Skin of body (tissue), 2 donors: ENCODE data around the gene SEC14L1. TPM values are rescaled to one million over a fixed set of nuclear protein-coding genes. Genes with fewer than 3 reads are reported as not detected.
A peak's percentile ranks its signal among the peaks of the same experiment; 100 is the strongest.
"Not testable (repeated sequence)": the region's sequence is repeated elsewhere in the genome, so short reads cannot be mapped to it uniquely, and the experiment has no call there.

ENCODE experiments used
- DNase-seq: peaks from one replicate; lab custom pipeline; 2025; lab: John Stamatoyannopoulos, UW
- total RNA-seq: library from RNA; depleted of rRNA; stranded (reverse); fragments of >200 nt; gene quantifications from one replicate; pipeline ENCODE4 v1.2.3, GENCODE V29; 2014

SEC14L1 gene
- total RNA-seq, 1 donor from 2014 or later = 56.4 TPM

DNA sequence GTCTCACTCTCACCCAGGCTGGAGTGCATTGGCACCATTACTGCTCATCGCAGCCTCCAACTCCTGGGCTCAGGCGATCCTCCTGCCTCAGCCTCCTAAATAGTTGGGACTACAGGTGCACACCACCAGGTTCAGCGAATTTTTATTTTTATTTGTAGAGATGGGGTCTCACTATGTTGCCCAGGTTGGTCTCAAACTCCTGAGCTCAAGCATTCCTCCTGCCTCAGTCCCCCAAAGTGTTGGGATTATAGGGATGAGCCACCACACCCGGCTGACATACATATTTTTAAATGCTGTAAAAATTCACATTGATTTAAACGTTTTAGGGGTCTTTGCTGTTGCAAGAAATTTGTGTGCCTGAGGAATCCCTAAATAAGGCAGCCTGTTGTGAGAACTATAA is 24.8 kb upstream of the SEC14L1 start:
- DNase-seq = no peak

DNA sequence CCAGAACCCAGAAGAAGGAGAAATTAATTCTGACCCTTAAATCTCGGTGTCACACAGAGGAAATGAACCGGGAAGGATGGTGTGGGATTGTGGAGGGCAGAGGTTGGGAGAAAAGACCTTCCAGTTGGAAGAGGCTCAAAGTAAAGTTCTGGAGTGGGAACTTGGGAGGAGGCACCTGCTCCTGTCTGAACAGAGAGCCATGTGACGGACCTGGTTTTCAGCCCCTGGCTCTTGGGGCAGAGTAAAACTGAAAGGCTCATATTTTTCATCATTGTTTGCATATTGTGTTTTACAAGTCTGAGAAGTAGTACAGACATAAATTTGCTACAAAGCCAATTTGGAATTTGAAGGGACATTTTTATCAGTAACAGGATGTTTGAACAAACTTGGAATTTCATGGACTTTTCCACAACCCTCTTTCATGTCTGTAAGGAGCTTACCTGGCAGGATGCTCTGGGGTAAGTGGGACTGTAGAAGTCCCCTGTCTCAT is 24.4 kb upstream of the SEC14L1 start:
- DNase-seq = no peak

DNA sequence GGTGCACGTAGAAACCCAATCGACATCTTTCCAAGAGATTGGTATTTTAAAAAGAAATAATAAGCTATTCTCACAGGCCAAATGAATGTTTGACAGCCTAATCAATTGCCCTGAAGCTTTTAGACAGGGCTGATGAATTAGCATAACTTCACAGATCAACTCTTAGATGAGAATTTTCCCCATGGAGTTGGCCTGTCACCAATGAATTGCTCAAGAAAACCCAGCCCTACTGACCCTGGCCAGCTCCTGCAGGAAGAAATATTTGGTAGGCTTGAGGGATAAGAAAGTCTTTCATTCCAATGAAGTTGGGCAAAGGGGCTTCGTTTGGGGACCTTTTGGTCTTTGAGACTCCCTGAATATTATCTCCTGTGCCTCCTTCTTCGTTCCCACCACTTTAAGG is 23.4 kb upstream of the SEC14L1 start:
- DNase-seq = no peak

DNA sequence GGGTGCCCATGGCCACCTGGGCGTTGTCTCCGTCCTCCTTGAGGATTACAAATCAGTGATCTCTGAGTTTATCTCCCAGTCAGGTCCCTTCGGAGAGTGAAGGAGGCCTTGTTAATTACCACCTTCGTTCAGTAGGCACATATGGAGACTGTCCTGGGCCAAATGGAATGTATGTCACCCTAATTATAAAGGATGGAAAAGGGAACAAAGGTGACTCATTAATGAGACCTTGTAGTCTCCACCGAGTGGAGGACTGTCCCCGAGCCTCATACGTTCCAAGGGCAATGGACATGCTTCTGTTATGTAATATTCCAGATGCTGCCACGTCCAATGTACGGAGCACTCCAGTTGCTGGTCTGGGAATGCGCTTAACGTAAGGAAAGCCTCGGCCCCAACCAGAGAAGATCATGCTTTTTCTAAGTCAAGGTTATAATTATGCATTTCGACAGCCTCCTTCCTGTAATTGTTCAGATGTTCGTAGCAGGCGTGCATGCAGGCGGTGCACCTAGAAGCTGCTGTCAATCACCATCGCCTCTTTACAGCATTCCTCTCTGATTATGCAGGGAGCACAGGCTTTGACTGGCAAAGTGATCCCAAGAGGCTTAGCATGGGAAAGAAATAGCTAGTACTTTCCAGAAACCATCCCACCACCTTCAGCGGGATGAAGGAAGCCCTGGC is 22.4 kb upstream of the SEC14L1 start:
- peak; percentile 24 for DNase-seq

- no peak for DNase-seq
These were observed 21.0 kb upstream of the SEC14L1 start for GRCh38 chr17:77119668-77120301.

GRCh38 chr17:77120868-77121267 is 19.9 kb upstream of the SEC14L1 start:
- DNase-seq = no peak

- DNase-seq = peak; percentile 34
These were observed 16.4 kb upstream of the SEC14L1 start for GRCh38 chr17:77124192-77124889.

- no peak for DNase-seq
These were observed 15.3 kb upstream of the SEC14L1 start for GRCh38 chr17:77125432-77125901.

DNA sequence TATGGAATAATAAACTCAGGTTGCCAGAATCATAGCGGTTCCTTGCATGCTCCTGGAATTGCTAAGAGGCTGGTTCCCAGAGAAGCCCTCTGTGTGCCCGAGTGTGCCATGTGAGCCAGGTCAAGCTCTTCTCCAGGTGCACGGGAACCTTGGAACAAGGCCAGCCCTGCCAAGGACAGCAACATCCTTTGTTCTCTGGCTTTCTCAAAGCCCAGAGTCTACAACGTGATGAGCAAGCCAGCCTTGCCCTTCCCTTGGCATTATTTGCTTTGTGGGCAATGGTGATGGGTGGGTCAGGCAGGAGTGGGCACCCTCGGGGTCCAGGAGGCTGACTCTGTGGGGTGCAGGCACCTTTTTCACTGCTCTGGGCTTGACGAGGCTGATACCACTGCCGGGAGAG is 14.2 kb upstream of the SEC14L1 start:
- no peak for DNase-seq

GRCh38 chr17:77127735-77128361 is 12.9 kb upstream of the SEC14L1 start:
- no peak for DNase-seq

DNA sequence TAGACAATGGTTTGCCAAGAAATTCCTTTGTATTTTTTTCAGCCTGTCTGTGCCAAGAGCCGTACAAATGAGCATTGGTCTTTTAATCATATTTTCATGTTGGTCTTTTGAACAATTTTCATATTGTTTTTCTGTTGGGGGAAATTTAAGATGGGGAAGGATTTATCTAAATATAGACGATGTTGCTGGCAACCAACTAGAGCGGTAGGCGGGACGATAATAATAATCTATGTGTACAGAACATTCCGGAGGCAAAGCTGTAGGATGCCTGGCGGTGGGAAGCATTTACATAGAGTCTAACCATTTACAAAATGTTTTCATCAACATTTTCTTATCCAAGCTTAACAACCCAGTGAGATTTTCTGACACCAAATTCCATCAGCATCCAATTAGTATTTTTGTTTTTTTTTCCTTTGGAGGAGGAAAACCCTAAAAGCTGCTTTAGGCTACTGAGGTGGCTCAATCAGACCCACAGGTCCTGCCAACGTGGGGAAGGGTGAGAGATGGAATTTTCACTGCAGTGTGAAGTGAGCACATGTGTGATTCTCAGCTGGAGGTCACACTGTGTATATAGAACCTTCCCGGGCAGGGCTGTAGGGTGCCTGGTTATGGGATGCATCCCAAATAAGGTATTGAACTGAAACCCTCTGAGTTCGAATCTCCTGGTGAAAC is 11.7 kb upstream of the SEC14L1 start:
- DNase-seq = peak; percentile 89

DNA sequence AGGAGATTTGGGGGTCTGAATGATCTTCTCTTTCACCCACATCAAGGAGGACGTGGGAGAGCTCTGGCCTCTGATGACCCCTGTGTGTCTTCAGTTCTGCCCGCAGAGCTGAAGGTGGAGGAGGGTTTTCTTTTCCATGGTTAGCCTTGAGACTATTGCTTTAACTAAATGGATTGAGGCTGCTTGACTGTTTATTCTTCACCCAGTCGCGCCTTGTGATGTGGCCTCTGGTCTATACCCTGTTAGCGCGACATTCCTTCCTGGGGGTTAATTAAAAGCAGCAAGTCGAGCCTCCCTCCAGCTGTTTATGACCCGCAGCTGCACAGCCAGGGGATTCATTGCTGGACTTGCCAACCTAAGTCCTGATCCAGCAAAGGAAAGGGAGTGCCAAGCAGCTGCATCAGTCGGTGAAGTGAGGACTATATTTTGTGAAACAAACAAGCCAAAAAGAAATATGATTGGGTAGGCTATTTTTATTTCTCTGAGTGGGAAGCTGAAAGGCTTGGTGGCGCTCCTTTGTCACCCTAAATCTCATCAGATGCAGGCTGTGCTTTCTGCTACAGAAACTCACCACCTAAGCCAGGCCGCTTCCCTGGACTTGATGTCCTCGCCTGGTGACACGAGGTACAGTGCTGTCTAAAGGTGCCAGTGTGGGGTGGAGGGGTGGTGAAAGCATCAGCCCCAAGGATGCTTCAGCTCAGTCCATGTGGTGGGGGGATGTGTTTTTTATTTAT is 11.0 kb upstream of the SEC14L1 start:
- DNase-seq = peak; percentile 77

- DNase-seq = no peak
These were observed 10.2 kb upstream of the SEC14L1 start for GRCh38 chr17:77130525-77130924.

DNA sequence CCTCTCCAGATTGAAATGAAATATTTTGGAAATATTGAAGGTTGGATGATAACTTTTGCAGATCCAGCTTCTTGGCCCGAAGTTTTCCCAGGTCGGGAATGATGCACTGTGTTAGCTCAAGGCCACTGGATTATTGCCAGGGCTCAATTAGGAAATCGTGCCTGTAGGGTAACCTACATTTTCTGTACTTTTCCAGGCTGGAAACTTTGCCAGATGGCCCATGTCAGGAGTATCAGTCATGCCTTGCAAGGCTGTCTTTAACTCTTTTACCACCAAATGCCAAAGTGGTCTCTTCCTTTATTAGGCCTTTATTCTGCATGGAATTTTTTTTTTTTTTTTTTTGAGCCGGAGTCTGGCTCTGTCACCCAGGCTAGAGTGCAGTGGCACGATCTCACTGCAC is 8.9 kb upstream of the SEC14L1 start:
- peak; percentile 77 for DNase-seq

GRCh38 chr17:77132411-77133086 is 8.2 kb upstream of the SEC14L1 start:
- DNase-seq = no peak

DNA sequence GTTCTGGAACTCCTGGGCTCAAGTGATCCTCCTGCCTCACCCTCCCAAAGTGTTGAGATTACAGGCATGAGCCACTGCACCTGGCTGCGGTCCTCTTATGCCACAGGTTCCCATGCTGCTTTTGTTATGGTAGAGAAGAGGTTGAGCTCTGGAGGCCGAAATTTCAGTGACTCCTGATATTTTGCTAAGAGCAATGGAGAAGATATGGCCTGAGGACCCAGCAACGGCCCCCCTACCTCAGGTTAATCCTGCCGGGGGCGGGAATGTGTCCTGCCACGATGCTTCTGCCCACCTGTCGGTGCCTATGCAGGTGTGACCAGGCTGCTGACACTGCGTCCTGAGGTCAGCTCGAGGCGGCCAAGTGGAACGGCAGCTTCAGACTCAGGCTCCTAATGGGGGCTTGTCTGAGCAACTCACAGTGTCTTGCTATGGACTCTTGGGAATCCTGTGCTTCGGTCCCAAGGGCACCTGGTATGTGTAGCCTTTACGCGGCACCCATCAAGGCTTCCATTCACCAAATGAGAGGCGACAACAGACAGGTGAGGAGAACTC is 7.6 kb upstream of the SEC14L1 start:
- DNase-seq = no peak

DNA sequence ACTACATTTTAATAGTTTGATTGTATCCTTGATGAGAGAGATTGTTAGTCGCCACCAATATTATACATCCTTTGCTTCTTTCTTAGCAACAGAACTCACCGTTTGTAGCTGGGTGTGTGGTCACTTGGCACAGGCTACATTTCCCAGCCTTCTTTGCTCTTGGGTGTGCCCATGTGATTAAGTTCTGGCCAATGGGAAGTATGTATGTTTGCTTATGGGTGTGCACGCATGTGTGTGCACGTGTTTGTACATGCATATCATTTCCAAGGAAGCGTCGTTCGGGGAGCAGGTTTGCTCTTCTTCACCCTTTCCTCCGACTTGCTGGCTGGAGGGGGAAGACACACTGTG is 4.4 kb upstream of the SEC14L1 start:
- DNase-seq = no peak

DNA sequence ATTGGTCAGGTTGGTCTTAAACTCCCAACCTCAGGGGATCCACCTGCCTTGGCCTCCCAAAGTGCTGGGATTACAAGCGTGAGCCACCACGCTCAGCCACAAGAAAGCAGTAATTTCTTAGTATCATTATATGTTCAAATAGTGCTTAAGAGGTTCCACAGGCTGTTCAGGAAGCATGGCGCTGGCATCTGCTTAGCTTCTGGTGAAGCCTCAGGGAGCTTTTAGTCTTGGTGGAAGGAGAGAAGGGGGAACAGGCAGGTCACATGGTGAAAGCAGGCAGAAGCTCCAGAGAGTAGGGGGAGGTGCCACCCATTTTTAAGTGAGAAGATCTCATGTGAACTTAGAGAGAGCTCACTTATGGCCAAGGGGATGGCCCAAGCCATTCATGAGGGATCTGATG is 3.7 kb upstream of the SEC14L1 start:
- DNase-seq = no peak

GRCh38 chr17:77137886-77138285 is 2.9 kb upstream of the SEC14L1 start:
- not testable (repeated sequence) for DNase-seq
